BJ (cell line): Measurements from ENCODE around the gene KAT7. TPM values are rescaled to one million over a fixed set of nuclear protein-coding genes. Genes with fewer than 3 reads are reported as not detected.

Experiments
- CTCF ChIA-PET: fragments of 350-600 bp; formaldehyde crosslinking; extraction: SDS; loops from one replicate; lab custom pipeline; 2021; ENCODE audit warnings: antibody characterized with exemption, inconsistent platforms; lab: Yijun Ruan, JAX
- POLR2A ChIA-PET: fragments of 300-600 bp; sonication (Branson Sonifier 250); formaldehyde crosslinking; extraction: SDS; loops from one replicate; lab custom pipeline; 2021; ENCODE audit warnings: antibody characterized with exemption; lab: Charles Lee
- DNase-seq: peaks from one replicate; pipeline ENCODE4 v3.0.0-alpha.2; 2011; ENCODE audit warnings: low read depth
- H3K27me3 ChIP-seq: 2 replicates; pipeline ENCODE4 v1.6.0; 2011; ENCODE audit warnings: low read length; ENCODE audit not compliant: control insufficient read depth, insufficient read depth
- H3K36me3 ChIP-seq: 2 replicates; pipeline ENCODE4 v1.5.1; 2011; ENCODE audit warnings: low read length; ENCODE audit not compliant: control insufficient read depth, insufficient read depth
- H3K4me3 ChIP-seq: 2 replicates; pipeline ENCODE4 v1.5.1; 2011; ENCODE audit warnings: low read depth, mild to moderate bottlenecking, control low read depth, low read length
- CTCF ChIP-seq: IDR thresholded peaks from 2 replicates; pipeline ENCODE4 v1.5.1; 2011; ENCODE audit warnings: low read depth, mild to moderate bottlenecking, control low read depth, inconsistent platforms, low read length, moderate library complexity; ENCODE audit not compliant: insufficient read depth
- polyA plus RNA-seq: library from polyadenylated mRNA; depleted of rRNA; stranded (reverse); fragments of >200 nt; gene quantifications from 2 replicates; pipeline ENCODE4 v1.2.3, GENCODE V29; 2011

The KAT7 gene
- polyA plus RNA-seq, 1 experiment, result 23.0 TPM

GRCh38 chr17:49873466-49873865 is 85.0 kb downstream of the KAT7 start:
- POLR2A ChIA-PET, result no interaction called here
- DNase-seq, result no peak
- CTCF ChIA-PET, result interaction anchor here (0.8 to 23.9 kb wide), 4 partner anchors 12 to 124 kb away, joined by 3 to 464 read pairs (median 8); partner anchors contain the start of gene DLX3
- H3K27me3 ChIP-seq, result peaks cover 20% of the 10 kb centered on the region
- H3K4me3 ChIP-seq, result no peak overlapping the region
- H3K36me3 ChIP-seq, result no peaks in the 10 kb centered on the region
- TF ChIP-seq CTCF, result no peak

- TF ChIP-seq CTCF, result no peak
- DNase-seq, result no peak
- H3K27me3 ChIP-seq, result peaks cover 20% of the 10 kb centered on the region
- POLR2A ChIA-PET, result no interaction called here
- H3K36me3 ChIP-seq, result no peaks in the 10 kb centered on the region
- H3K4me3 ChIP-seq, result no peak overlapping the region
- CTCF ChIA-PET, result interaction anchor here (0.8 to 23.9 kb wide), 4 partner anchors 12 to 123 kb away, joined by 3 to 464 read pairs (median 8); partner anchors contain the start of gene DLX3
These were observed 85.4 kb downstream of the KAT7 start for GRCh38 chr17:49873926-49874325.

- Histone ChIP-seq H3K4me3 (no peak overlapping the region), H3K36me3 (no peaks in the 10 kb centered on the region), H3K27me3 (peaks cover 24% of the 10 kb centered on the region)
- POLR2A ChIA-PET, result no interaction called here
- TF ChIP-seq CTCF, result no peak
- DNase-seq, result no peak
- CTCF ChIA-PET, result interaction anchor here (0.7 to 23.9 kb wide), 3 partner anchors 24 to 122 kb away, joined by 3 to 464 read pairs (median 9); partner anchors contain the start of gene DLX3
These were observed 86.4 kb downstream of the KAT7 start for GRCh38 chr17:49874911-49875310.

GRCh38 chr17:49875685-49876084 is 87.2 kb downstream of the KAT7 start:
- H3K4me3 ChIP-seq, result no peak overlapping the region
- no peaks in the 10 kb centered on the region for H3K36me3 ChIP-seq
- no peak for TF ChIP-seq CTCF
- peaks cover 22% of the 10 kb centered on the region for H3K27me3 ChIP-seq
- CTCF ChIA-PET, result interaction anchor here (0.7 to 23.9 kb wide), 8 partner anchors 14 to 318 kb away, joined by 3 to 464 read pairs (median 4); partner anchors contain the start of gene DLX3
- no peak for DNase-seq
- POLR2A ChIA-PET, result no interaction called here

GRCh38 chr17:49878931-49879904 is 90.7 kb downstream of the KAT7 start:
- H3K27me3 ChIP-seq, result peaks cover 36% of the 10 kb centered on the region
- no peak overlapping the region for H3K4me3 ChIP-seq
- no peaks in the 10 kb centered on the region for H3K36me3 ChIP-seq
- no peak for DNase-seq
- TF ChIP-seq CTCF, result no peak
- ChIA-PET CTCF (interaction anchor here (1.1 to 3.6 kb wide), 12 partner anchors 10 to 308 kb away, joined by 3 to 78 read pairs (median 7); partner anchors contain the start of gene DLX3), POLR2A (no interaction called here)
